ENCODE data around the gene MEN1.

DNA sequence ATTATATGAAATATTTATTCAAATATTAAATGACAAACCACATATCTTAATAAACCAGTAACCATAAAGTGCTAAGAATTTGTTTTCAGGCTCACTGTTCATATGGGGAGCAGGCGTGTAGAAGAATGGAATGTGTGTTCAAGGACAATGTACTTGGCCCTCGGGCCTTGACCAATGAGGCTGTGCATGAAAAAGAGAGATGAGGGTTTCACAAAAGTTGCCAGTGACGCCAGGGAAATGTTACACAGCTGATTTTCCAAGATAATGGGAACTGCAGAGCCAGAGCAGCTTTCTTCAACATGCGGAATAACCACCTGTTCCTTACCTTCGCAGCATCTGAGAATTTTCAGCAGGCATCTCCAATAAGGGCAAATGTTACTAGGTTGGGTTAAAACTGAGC is 36.2 kb downstream of the MEN1 start:
- TF ChIP-seq, protein P1, sequence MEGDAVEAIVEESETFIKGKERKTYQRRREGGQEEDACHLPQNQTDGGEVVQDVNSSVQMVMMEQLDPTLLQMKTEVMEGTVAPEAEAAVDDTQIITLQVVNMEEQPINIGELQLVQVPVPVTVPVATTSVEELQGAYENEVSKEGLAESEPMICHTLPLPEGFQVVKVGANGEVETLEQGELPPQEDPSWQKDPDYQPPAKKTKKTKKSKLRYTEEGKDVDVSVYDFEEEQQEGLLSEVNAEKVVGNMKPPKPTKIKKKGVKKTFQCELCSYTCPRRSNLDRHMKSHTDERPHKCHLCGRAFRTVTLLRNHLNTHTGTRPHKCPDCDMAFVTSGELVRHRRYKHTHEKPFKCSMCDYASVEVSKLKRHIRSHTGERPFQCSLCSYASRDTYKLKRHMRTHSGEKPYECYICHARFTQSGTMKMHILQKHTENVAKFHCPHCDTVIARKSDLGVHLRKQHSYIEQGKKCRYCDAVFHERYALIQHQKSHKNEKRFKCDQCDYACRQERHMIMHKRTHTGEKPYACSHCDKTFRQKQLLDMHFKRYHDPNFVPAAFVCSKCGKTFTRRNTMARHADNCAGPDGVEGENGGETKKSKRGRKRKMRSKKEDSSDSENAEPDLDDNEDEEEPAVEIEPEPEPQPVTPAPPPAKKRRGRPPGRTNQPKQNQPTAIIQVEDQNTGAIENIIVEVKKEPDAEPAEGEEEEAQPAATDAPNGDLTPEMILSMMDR (IDR thresholded peaks at IDR 0.05), result no peak
- TF ChIP-seq TCF7L2 (IDR thresholded peaks at IDR 0.05; ENCODE audit: low read depth, low read length), result no peak
- TF ChIP-seq, protein P2, sequence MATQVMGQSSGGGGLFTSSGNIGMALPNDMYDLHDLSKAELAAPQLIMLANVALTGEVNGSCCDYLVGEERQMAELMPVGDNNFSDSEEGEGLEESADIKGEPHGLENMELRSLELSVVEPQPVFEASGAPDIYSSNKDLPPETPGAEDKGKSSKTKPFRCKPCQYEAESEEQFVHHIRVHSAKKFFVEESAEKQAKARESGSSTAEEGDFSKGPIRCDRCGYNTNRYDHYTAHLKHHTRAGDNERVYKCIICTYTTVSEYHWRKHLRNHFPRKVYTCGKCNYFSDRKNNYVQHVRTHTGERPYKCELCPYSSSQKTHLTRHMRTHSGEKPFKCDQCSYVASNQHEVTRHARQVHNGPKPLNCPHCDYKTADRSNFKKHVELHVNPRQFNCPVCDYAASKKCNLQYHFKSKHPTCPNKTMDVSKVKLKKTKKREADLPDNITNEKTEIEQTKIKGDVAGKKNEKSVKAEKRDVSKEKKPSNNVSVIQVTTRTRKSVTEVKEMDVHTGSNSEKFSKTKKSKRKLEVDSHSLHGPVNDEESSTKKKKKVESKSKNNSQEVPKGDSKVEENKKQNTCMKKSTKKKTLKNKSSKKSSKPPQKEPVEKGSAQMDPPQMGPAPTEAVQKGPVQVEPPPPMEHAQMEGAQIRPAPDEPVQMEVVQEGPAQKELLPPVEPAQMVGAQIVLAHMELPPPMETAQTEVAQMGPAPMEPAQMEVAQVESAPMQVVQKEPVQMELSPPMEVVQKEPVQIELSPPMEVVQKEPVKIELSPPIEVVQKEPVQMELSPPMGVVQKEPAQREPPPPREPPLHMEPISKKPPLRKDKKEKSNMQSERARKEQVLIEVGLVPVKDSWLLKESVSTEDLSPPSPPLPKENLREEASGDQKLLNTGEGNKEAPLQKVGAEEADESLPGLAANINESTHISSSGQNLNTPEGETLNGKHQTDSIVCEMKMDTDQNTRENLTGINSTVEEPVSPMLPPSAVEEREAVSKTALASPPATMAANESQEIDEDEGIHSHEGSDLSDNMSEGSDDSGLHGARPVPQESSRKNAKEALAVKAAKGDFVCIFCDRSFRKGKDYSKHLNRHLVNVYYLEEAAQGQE (IDR thresholded peaks at IDR 0.05; ENCODE audit: insufficient read depth in 1 of 2, low read depth in 2 of 2, low read length in 1 of 2), result no peak
- no peak for TF ChIP-seq POLR2AphosphoS5 (IDR thresholded peaks at IDR 0.05; ENCODE audit: low read depth, low read length)
- no peak for TF ChIP-seq SIN3A (IDR thresholded peaks at IDR 0.05; ENCODE audit: borderline replicate concordance, insufficient read depth, low read depth, low read length)

All from Panc1 (cell line).